Measurements from ENCODE around the gene NPBWR2. TPM values are rescaled to one million over a fixed set of nuclear protein-coding genes. Genes with fewer than 3 reads are reported as not detected.

NPBWR2 gene
- polyA plus RNA-seq, 1 donor (not counting 4 experiments of a cell fraction or from before 2014, with no cell fraction given), result not detected

- DNase-seq (ENCODE audit: low read depth, low spot score) (no peak), FAIRE-seq (no peak)
- H3K4me2 ChIP-seq (ENCODE audit: control insufficient read depth, extremely low read depth, insufficient read depth, low read depth, low read length), result no peak overlapping the region
- no peaks in the 10 kb centered on the region for H3K9me1 ChIP-seq (ENCODE audit: control insufficient read depth, extremely low read depth, insufficient read depth, low read length)
- no peaks in the 10 kb centered on the region for H4K20me1 ChIP-seq (ENCODE audit: control insufficient read depth, extremely low read depth, insufficient read depth, low read length)
- H3K79me2 ChIP-seq (ENCODE audit: control insufficient read depth, insufficient read depth, low read length), result peaks cover 2% of the 10 kb centered on the region
- H3K4me3 ChIP-seq (ENCODE audit: control insufficient read depth in 2 of 3, extremely low read depth in 1 of 3, insufficient read depth in 2 of 3, low read depth in 1 of 3, low read length in 3 of 3), result no peak overlapping the region
- dilution Hi-C loops (cut with MboI; ENCODE audit: extremely low pct_ligation_motif_present, low sequenced_read_pairs), result no loop called here
- peaks cover 9% of the 10 kb centered on the region for H3K4me1 ChIP-seq (ENCODE audit: control insufficient read depth, extremely low read depth, insufficient read depth, low read length)
- no peak overlapping the region for H2AFZ ChIP-seq (ENCODE audit: control insufficient read depth, low read length)
- H3K27me3 ChIP-seq (ENCODE audit: control insufficient read depth, extremely low read depth, insufficient read depth, low read length), result no peaks in the 10 kb centered on the region
- TF ChIP-seq CTCF (optimal IDR thresholded peaks at IDR 0.05 in 1 of 3, IDR thresholded peaks at IDR 0.05 in 1 of 3, conservative IDR thresholded peaks at IDR 0.05 in 1 of 3; ENCODE audit: extremely low read depth in 1 of 3, insufficient read depth in 2 of 3, low read length in 3 of 3) (no peak), EZH2 (IDR thresholded peaks at IDR 0.05; ENCODE audit: low read length) (no peak)
- peaks cover 0 to 10% of the 10 kb centered on the region in 2 experiments for H3K36me3 ChIP-seq (ENCODE audit: control insufficient read depth in 2 of 2, extremely low read depth in 1 of 2, insufficient read depth in 2 of 2, low read length in 2 of 2)
- no peak overlapping the region for H3K27ac ChIP-seq (ENCODE audit: control insufficient read depth, insufficient read depth, low read length)
- no peaks in the 10 kb centered on the region for H3K9me3 ChIP-seq (ENCODE audit: control insufficient read depth, low read depth, low read length)
- H3K9ac ChIP-seq (ENCODE audit: control insufficient read depth, extremely low read depth, insufficient read depth, low read length), result no peak overlapping the region
Measured at GRCh38 chr20:64073476-64074183, 33.7 kb downstream of the NPBWR2 start.

- DNase-seq (ENCODE audit: low read depth, low spot score), result no peak
- Histone ChIP-seq H3K36me3 (ENCODE audit: control insufficient read depth in 2 of 2, extremely low read depth in 1 of 2, insufficient read depth in 2 of 2, low read length in 2 of 2) (peaks cover 0 to 10% of the 10 kb centered on the region in 2 experiments), H3K4me2 (ENCODE audit: control insufficient read depth, extremely low read depth, insufficient read depth, low read depth, low read length) (no peak overlapping the region), H3K4me3 (ENCODE audit: control insufficient read depth in 2 of 3, extremely low read depth in 1 of 3, insufficient read depth in 2 of 3, low read depth in 1 of 3, low read length in 3 of 3) (no peak overlapping the region), H3K27ac (ENCODE audit: control insufficient read depth, insufficient read depth, low read length) (no peak overlapping the region), H3K79me2 (ENCODE audit: control insufficient read depth, insufficient read depth, low read length) (no peaks in the 10 kb centered on the region), H3K27me3 (ENCODE audit: control insufficient read depth, extremely low read depth, insufficient read depth, low read length) (no peaks in the 10 kb centered on the region), H3K9me1 (ENCODE audit: control insufficient read depth, extremely low read depth, insufficient read depth, low read length) (no peaks in the 10 kb centered on the region), H3K9ac (ENCODE audit: control insufficient read depth, extremely low read depth, insufficient read depth, low read length) (no peak overlapping the region), H3K9me3 (ENCODE audit: control insufficient read depth, low read depth, low read length) (no peaks in the 10 kb centered on the region), H4K20me1 (ENCODE audit: control insufficient read depth, extremely low read depth, insufficient read depth, low read length) (no peaks in the 10 kb centered on the region), H2AFZ (ENCODE audit: control insufficient read depth, low read length) (no peak overlapping the region), H3K4me1 (ENCODE audit: control insufficient read depth, extremely low read depth, insufficient read depth, low read length) (no peaks in the 10 kb centered on the region)
- no peak for FAIRE-seq
- dilution Hi-C loops (cut with MboI; ENCODE audit: extremely low pct_ligation_motif_present, low sequenced_read_pairs), result no loop called here
- TF ChIP-seq CTCF (optimal IDR thresholded peaks at IDR 0.05 in 1 of 3, IDR thresholded peaks at IDR 0.05 in 1 of 3, conservative IDR thresholded peaks at IDR 0.05 in 1 of 3; ENCODE audit: extremely low read depth in 1 of 3, insufficient read depth in 2 of 3, low read length in 3 of 3) (no peak), EZH2 (IDR thresholded peaks at IDR 0.05; ENCODE audit: low read length) (no peak)
Measured at GRCh38 chr20:64072498-64073063, 34.8 kb downstream of the NPBWR2 start.

All from keratinocyte (primary cell).